Fibroblast of gingiva (primary cell): ENCODE data around the gene MYOM1.
A peak's percentile ranks its signal among the peaks of the same experiment; 100 is the strongest.

Experiments
- DNase-seq: peaks from one replicate; pipeline ENCODE4 v3.0.0-alpha.2; 2011; ENCODE audit warnings: low read depth

MYOM1 gene

DNA sequence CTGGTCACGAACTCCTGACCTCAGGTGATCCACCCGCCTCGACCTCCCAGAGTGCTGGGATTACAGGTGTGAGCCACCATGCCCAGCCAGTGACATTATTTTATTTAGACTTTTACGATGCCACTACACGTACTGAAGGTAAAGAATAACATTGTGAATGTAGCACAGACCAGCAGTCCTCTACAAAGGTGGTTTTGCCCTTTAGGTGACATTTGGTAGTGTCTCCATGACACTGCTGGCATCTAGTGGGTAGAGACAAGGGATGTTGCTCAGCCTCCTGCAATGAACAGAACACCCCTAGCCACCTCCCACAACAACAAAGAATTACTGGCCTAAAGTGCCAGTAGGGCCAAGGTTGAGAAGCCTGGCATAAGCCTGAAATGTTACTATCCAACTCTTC lies 69.5 kb downstream of the MYOM1 start:
- no peak for DNase-seq

DNA sequence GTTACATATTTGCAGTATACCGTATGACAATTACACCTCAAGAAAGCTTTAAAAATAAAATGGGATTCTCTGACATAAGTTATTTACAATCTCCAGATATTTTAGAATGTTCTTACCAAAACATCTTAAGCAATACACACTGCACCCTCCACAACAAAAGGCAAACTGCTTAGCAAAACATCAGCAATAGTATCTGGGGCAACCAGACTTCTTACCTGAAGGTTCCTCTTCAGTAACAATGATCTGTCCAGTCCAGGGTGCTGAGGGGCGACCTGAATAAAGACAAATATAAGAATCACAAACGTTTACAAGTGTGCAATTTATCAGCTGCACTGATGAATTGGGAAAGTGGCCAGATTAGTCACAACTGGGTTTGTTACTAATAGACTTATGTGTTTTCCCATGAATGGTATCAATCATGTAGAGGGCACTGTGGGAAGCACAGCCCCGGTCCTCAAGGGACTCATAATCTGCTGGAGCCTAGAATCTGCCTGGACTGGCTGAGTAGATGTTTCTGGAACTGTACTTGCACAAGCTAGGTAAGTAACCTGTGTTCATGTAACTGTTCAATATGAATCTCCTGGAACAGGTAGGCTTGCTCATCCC lies 70.7 kb downstream of the MYOM1 start:
- DNase-seq = peak; percentile 5

DNA sequence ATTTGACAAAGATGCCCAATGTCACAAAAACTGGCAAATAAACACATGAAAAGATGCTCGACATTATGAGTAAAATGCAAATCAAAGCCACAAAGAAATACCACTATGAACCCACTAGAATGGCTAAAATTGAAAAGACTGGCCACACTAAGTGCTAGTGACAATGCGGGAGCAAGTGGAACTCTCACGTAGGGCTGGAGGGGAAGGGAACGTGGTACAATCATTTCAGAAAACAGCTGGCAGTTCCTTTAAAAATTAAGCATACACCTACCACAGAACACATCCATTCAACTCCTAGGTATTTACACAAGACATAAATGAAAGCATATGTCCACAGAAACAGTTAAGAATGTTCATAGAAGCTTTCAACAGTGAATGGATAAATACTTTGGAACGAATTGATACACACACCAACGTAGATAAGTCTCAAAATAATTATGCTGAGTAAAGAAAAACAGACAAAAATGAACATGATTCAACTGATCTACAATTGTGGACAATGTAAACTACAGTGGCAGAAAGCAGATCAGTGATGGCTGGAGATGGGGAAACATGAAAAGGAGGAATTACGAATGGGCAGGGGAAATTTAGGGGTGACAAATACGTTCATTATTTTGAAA lies 71.7 kb downstream of the MYOM1 start:
- DNase-seq = peak; percentile 14

DNA sequence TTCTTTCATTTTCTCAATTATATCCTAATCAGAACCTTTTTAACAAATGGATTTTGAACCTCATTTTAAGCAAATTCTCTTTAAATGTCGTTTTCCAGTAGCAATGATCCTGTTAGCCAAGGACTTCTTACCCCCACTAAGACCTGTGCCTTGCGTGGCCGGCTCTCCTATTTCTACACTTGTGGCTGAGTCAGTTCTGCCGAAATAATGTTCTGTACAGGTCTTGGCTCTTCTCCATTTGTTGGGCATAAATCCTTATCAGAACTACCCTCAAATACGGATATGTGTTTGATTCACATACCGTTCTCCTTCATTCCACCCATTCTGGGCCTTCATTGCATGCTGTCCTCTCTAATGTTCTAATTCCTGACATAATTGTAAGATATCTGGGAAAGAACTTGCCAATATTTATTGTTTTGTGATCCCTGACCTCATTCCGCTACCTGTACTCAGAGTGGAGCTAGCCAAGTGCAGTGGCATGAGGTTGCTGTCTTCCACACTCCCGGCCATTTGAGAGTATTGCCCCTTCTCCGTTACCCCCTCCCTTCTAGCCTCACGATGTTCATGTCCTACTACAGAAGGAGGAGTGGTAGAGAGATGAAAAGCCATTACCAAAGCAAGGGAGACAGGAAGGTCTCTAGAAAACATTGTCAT lies 78.7 kb downstream of the MYOM1 start:
- DNase-seq = no peak

DNA sequence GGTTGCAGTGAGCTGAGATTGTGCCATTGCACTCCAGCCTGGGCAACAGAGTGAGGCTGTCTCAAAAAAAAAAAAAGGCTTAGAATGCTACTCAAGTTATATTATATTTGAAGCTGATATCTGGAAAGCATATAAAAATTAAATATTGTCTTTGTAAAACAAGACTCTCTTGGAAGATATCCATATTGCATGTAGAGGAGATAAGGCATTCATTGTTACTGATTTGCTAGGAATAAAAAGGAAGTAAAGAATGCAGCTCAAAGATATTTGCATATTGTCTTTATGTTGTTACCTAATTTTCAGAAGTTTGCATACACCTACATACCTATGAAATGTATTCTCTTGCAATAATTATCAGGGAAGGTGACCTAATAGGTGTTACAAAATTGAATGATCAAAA lies 79.4 kb downstream of the MYOM1 start:
- DNase-seq = no peak

DNA sequence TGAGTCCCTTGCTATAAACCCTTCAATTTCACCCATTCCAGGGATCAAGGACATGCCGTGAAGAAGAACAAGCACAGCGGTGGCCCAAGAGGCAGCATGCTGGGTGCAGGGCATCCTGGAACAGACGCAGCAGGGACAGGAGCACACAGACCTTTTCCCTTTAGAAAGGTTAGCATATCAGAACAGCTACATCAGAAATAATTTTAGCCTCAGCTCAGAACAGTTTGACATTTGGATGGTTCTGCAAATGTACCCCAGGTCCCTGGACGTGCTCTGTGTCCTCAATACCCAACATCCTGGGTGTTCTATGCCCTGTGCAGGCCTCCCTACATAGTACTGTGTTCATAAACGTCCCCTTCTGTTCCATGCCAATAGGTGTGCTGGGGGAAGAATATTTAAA lies 80.4 kb downstream of the MYOM1 start:
- no peak for DNase-seq

DNA sequence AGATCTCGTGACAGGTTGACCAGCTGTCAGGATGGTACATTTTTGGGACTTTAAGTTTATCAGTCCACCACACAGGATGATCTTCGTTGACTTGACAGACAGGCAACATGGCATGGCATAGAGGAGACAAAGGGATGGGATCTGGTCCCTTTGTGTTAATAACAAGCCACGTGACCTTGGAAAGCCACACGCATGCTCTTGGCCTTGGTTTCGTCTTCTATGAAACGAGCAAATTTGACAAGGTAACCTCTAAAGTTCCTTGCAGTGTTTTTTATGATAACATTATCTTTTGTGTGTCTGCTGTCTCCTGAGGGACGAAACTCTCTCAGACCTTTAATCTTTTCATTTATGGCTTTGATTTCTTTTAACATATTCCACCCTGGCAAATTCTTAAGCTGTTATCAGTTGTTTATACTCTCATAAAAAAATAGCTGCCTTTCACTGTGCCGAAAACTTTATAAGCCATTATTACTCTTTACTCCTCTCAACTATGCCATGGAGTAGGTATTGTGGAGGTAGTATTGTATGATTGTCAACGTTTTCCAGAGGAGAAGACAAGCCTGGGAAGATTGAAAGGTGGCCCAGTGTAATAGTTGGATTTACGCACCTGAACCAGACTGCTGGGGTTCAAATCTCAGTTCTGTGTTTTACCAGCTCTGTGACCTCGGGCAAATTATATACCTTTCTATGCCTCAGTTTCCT lies 81.3 kb downstream of the MYOM1 start:
- no peak for DNase-seq

DNA sequence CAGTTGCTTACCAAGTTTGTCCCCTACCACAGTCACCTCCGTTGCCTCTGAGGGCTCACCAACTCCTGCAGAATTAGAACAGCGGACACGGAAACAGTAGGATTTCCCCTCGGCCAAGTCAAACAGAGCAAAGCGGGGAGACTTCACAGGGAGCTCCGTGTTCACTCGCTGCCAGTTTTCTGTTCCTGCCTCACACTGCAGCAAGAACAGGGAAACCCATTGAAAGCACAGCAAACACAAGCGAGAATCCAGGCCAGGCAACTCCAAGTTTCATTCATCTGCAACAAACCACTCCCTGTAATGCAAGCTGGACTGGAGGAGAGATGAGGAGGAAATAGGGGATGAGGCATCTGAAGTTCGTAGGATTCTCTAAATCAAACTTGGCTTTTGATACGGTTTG lies 84.2 kb downstream of the MYOM1 start:
- DNase-seq = no peak

DNA sequence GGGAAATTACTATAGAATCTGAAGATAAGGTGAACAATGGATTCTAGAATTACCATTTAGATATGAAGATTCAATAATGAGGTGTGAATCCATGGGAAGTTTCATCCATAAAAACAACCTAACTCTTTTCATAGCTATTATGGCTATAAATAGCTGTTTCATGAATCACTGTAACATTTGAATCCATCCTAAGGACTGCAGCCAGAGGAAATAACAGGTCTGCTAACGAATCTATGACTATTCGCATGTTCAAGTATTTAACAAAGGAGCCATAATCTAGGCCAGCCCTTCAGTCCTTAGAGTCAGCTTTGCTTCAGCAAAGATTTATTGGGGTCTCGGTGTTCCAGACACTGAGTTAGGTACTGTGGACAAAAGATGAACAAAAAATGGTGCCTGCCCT lies 87.1 kb downstream of the MYOM1 start:
- no peak for DNase-seq

DNA sequence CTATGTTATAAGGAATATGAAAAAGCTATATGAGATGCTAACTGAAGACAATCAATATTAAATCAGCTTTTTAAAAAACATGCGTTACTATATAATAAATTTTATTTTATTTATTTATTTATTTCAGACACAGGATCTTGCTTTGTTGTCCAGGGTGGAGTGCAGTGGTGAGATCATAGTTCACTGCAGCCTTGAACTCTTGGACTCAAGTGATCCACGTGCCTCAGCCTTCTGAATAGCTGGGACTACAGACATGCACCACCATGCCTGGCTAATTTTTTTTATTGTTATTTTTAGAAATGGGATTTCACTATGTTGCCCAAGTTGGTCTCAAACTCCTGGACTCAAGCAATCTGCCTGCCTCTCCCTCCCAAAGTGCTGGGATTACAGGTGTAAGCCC lies 89.4 kb downstream of the MYOM1 start:
- DNase-seq = no peak

DNA sequence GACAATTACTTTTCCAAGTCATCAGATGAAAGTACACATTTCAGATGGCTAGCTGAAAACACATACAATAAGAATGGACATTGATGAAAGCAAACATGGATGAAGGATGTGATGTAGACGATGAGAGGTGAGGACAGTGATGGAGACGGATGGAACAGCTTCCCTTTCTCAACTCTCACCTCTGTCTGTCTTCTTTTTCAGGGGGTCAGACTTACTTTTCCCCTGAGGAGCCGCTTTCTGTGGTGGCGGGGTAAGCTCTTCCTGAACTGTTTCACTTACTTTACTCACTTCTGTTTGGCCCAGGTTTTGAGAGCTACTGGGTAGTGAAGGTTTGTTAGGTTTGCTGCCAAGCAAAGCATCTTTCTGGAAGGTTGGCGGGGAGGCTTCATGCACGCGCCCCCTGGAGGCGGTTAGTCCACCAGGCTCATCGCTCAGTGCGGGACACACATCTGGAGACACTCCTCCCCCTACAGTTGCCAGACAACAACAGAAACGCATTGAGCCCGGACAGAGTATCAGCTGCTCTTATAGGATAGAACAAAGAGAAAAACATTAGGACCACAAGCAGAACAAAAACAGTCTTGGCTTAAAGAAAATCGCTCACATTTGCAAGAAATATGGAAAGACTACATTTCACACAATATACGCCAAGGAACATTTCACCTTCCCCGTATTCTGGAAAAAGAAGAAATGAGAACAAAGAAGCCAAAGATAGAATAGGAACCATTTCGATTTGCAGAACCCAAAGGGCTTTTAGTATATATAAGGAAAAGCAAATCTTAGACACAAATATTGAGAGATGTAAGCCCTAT lies 90.5 kb downstream of the MYOM1 start:
- peak; percentile 76 for DNase-seq

DNA sequence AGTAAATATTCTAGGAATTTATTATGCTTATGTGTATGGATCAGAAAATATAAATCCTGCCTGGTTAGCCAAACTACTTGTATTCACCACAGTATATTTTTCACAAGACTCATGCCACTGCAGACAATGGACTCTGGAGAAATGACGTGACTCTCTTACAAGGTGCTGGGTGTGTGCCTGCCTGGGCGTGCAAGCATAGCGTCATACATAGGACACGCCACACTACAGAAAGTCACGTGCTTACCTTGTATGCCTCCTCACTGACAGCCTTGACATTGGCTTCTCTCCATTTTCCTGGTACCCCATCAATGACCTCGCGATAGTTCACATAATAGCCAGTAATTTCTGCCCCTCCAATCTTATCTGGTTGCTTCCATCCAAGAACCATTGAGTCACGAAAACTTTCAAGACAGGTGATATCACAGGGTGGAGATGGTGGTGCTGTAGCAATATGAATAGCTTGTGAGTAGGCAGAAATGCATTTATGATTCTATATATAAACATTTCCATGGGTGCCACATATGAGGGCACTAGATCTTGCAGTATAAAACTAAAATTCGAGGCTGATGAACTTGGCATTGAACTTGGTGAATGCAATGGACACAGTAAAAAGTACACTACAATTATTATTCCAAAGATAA lies 93.2 kb downstream of the MYOM1 start:
- DNase-seq = no peak

DNA sequence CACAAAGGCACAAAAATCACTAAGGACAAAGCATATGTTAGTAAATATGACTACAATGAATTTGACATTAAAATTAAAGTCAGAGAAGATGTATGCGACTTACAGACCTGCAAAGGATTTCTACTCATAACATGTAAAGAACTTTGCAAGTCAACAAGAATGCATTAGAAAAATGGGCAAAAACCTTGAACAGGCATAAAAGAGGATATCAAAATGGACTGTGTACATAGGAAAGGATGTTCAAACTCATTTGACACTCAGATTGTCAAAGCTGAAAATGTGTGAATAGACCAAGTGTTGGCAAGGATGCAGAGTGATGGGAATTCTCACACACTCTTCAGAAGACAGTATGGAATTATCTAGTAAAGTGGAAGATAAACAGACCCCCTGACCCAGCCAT lies 94.9 kb downstream of the MYOM1 start:
- no peak for DNase-seq

DNA sequence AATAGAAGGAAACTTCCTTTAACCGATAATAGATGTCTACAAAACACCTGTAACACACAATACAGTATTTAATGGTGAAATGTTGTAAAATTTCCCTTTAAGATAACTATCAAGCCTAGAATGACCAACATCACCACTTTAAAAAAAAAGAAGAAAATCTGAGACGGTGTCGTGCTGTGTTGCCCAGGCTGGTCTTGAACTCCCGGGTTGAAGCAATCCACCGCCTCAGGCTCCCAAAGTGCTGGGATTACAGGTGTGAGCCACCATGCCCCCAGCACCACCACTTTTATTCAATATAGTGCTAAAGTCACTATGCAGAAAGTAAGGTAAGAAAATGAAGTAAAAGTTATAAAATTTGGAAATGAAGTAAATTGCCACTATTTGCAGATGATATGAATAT lies 96.9 kb downstream of the MYOM1 start:
- DNase-seq = no peak

DNA sequence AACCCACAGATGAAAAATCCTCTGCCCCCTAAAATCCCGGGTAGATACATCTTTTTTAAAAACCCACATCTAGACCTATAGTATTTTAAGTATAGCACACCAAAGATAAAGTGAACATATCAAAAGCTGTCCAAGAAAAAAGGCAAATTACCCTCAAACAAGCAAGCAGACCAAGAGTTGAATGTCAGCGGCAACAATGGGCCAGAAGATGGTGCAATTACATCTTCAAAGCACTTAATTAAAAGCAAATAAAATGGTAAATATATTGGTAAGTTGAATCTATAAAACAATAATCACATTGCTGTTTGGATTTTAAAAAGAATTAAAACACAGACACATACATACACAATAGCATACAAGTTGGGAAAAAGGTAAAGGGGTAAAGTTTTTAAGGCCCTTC lies 98.5 kb downstream of the MYOM1 start:
- DNase-seq = no peak

DNA sequence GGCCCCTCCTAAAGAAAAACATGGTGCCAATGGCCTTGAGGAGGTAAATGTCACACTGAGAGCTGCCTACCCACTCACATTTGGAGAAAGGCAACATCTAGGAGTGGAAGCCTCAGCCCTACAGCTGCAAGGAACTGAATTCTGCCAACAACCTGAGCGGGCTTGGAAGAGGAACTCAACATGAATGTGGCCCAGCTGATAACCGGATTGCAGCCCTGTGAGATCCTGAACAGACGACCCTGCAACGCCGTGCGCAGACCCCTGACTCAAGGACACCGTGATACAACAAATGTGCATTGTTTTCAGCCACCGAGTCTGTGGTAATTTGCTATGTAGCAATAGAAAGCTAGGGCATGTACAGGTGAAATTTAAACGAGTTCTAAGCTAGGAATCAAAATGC lies 99.4 kb downstream of the MYOM1 start:
- no peak for DNase-seq

DNA sequence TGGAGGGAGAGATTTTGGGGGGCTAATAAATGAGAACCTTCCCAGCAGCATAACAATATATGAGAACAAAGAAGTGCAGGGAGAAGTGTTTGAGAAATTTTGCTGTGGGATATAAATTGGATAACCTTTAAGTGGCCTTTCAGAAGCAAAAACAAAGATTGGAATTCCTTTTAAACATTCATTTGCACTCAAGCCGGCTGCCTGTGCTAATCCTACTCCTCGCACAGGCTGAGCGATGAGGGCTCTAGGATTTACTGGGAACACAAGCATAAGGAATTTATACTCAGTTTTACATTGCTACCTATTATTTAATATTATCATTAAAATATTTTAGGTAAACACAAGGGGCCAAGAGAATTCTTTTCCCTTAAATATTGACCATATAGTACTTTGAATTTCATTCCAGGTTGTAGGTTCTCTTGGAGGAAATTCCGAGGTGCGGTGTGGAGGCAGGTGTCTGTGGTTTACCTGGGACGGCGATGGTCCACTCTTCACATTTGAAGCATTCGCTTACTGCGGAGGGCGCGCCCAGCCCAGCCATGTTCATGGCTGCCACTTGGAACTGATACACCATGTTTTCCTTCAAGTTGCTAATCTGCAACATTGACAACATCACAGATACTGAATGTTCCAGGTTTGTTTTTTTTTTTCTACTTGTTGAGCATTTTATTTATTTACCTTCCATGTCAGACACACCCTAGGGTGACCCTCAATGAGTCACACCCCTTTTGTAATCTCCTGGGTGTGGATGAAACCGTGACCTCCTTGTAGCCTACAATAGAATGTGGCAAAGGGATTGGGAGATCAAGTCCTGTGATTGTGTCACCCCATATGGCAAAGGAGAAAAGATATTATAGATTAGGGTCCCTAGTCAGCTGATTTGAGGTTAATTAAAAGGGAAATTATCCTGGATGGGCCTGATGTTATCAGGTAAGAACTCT lies 100.1 kb downstream of the MYOM1 start:
- DNase-seq = no peak

DNA sequence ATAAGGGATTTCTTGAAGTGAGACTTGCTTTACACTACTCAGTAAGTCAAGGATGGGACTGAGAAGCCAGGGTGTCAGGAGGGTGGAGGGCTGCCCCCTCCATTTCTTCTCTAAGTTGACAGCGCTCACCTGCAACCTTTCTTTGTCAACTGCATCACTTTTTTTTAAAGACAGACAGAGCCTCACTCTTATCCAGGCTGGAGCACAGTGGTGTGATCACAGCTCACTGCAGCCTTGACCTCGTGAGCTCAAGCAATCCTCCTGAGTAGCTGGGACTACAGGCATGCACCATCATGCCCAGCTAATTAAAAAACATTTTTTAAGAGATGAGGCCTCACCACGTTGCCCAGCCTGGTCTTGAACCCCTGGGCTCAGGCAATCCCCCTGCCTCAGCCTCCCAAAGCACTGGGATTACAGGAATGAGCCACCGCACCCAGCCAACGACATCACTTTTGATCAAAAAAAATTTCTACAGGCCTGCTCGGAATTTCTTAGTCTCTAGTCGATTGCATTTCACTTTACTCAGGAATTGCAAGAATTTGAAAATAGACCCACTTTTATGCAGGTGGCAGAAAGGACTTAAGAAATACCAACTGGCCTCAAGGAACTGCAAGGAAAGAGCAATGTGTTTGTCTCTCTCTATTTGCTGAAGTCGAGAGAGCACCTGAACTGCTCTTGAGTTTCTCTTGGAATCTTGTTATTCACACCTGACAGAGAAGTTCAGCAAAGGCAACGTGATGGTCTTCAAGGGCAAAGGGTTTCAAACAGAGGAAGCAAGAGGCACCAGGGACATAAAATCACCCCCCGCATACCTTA lies 101.4 kb downstream of the MYOM1 start:
- DNase-seq = no peak

DNA sequence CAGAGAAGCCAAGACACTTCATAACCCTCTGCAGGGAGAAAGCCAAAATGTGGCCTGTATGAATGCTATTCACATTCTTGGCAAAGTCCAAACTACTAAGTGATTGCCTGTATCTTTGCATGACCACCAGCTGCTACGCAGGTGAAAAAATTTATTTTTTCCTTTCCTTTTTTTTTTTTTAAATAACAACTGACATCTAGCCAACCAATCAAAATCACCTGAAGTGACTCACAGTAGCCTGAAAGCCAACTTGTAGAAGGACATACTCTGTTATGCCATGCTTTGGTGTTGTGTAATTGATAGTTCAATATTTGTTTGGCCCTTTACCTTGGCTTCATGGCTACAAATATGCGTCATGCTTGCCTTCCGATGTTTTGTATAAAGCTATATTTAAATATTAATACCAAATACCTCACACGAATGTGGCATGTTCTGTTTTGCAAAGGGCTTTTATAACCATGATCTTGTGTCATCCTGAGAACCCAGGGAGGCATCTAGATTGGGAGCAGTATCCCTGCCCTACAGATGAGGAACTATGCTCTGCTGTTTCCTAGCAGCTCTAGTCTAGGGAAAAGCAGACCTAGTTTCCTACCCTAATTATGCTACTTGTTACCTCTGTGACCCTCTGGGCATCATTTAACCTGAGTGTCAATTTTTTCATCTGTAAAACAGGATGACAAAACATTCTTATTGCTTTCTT lies 102.1 kb downstream of the MYOM1 start:
- no peak for DNase-seq
